Astrocyte of the spinal cord (primary cell): ENCODE measurements around the gene PIP4K2A.

Experiments
- DNase-seq: peaks from one replicate; pipeline ENCODE4 v3.0.0; 2011; ENCODE audit warnings: low read depth, low spot score
- H3K4me3 ChIP-seq: 2 replicates; pipeline ENCODE4 v1.5.1; 2011; ENCODE audit warnings: low read depth, mild to moderate bottlenecking, low read length, moderate library complexity
- in situ Hi-C: cut with HindIII; loops from 2 replicates; pipeline ENCODE4 v1.10.0; 2017; ENCODE audit warnings: low sequenced_read_pairs
- TF ChIP-seq, protein P1 (sequence below): IDR thresholded peaks from 2 replicates; pipeline ENCODE4 v1.5.1; 2012; ENCODE audit warnings: low read depth, mild to moderate bottlenecking, low read length, inconsistent platforms

The PIP4K2A gene

GRCh38 chr10:22666287-22667092 lies 47.9 kb downstream of the PIP4K2A start:
- peak; percentile 35 for DNase-seq
- TF ChIP-seq, protein P1, sequence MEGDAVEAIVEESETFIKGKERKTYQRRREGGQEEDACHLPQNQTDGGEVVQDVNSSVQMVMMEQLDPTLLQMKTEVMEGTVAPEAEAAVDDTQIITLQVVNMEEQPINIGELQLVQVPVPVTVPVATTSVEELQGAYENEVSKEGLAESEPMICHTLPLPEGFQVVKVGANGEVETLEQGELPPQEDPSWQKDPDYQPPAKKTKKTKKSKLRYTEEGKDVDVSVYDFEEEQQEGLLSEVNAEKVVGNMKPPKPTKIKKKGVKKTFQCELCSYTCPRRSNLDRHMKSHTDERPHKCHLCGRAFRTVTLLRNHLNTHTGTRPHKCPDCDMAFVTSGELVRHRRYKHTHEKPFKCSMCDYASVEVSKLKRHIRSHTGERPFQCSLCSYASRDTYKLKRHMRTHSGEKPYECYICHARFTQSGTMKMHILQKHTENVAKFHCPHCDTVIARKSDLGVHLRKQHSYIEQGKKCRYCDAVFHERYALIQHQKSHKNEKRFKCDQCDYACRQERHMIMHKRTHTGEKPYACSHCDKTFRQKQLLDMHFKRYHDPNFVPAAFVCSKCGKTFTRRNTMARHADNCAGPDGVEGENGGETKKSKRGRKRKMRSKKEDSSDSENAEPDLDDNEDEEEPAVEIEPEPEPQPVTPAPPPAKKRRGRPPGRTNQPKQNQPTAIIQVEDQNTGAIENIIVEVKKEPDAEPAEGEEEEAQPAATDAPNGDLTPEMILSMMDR: no peak
- in situ Hi-C loops: no loop called here
- no peak overlapping the region for H3K4me3 ChIP-seq

GRCh38 chr10:22665329-22665728 lies 49.0 kb downstream of the PIP4K2A start:
- DNase-seq: no peak
- in situ Hi-C loops: no loop called here
- TF ChIP-seq, protein P1: no peak
- no peak overlapping the region for H3K4me3 ChIP-seq

DNA sequence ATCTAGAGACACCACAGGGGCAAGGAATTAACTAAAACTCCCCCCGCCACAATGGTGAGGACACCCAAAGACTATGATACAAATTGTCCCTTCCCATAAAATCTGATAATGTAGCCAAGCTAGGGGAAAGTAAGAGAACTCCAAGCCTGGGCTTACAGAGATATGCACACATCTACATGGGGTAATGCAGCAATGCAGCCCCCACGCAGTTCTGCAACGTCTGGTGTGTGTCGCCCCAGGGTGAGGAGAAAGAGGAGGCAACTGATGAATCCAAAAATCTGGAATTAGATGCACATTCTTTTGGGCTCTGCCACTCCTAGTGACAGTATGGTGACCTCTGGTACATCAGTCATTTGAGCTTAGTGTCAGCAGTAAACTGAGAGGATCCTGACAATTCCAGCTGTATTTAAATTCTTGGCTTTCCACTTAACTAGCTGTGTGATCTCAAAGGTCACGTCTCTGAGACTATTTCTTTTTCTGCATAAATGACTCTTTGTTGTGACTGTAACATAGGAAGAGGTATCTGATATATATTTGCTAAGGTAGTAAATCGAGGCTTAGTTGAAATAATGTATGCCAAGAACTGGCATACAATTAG lies 51.5 kb downstream of the PIP4K2A start:
- TF ChIP-seq, protein P1: no peak
- DNase-seq: no peak
- H3K4me3 ChIP-seq: no peak overlapping the region
- in situ Hi-C loops: no loop called here

DNA sequence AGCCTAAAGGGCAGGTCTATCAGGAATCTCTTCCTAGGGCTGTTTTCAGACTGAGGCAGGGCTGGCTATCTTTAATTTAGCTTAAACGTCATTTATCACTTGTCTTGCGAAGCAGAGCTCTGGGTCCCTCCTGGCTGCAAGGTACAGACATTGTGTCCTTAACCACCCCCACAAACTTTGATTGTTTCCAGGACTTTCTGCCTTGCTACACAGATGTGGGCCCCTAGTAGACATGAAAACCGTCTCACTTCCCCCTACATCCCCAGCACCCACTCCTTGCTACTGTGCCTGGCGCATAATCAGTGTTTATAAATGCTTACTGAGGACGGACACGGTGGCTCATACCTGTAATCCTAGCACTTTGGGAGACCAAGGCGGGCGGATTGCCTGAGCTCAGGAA lies 54.5 kb downstream of the PIP4K2A start:
- in situ Hi-C loops: no loop called here
- no peak overlapping the region for H3K4me3 ChIP-seq
- TF ChIP-seq, protein P1: no peak
- DNase-seq: no peak

- H3K4me3 ChIP-seq: no peak overlapping the region
- peak; percentile 49 for DNase-seq
- TF ChIP-seq, protein P1: no peak
- in situ Hi-C loops: no loop called here
Measured at GRCh38 chr10:22658745-22659410, 55.5 kb downstream of the PIP4K2A start.

GRCh38 chr10:22657566-22658225 lies 56.7 kb downstream of the PIP4K2A start:
- H3K4me3 ChIP-seq: no peak overlapping the region
- TF ChIP-seq, protein P1: no peak
- DNase-seq: peak; percentile 26
- in situ Hi-C loops: no loop called here
